ENCODE results near the gene HPDL.

The HPDL gene

GRCh38 chr1:45304311-45305081, 22.2 kb upstream of the HPDL start:
- no peak for TF ChIP-seq CTCF (IDR thresholded peaks at IDR 0.05; ENCODE audit: insufficient read depth, low read length, missing control alignments)
- ChIA-PET CTCF (interaction anchor here (0.6 to 19.3 kb wide), 17 partner anchors 8 to 573 kb away, joined by 3 to 950 read pairs (median 4); partner anchors contain the start of genes HECTD3, MUTYH, RNU5D-1 and TOE1), POLR2A (interaction anchor here (1.2 to 1.8 kb wide), 2 partner anchors 35 to 293 kb away, joined by 3 to 20 read pairs; partner anchors contain the start of genes HECTD3, TOE1 and UROD)
- DNase-seq (ENCODE audit: low read depth, low spot score), result no peak
- H3K4me3 ChIP-seq (ENCODE audit: low read depth, low read length), result peak overlapping the region; percentile 79

GRCh38 chr1:45305231-45305630, 21.5 kb upstream of the HPDL start:
- CTCF ChIA-PET, result interaction anchor here (0.8 to 19.3 kb wide), 7 partner anchors 10 to 574 kb away, joined by 3 to 950 read pairs (median 3); partner anchors contain the start of genes HECTD3, RNU5D-1, TOE1 and UROD
- TF ChIP-seq CTCF (IDR thresholded peaks at IDR 0.05; ENCODE audit: insufficient read depth, low read length, missing control alignments), result no peak
- POLR2A ChIA-PET, result interaction anchor here (0.6 to 1.2 kb wide), 2 partner anchors 34 to 187 kb away, joined by 3 read pairs; partner anchors contain the start of gene TOE1
- no peak for DNase-seq (ENCODE audit: low read depth, low spot score)
- H3K4me3 ChIP-seq (ENCODE audit: low read depth, low read length), result no peak overlapping the region

GRCh38 chr1:45306319-45306718, 20.4 kb upstream of the HPDL start:
- POLR2A ChIA-PET, result no interaction called here
- DNase-seq (ENCODE audit: low read depth, low spot score), result no peak
- CTCF ChIA-PET, result interaction anchor here (0.8 to 19.3 kb wide), 5 partner anchors 9 to 564 kb away, joined by 3 to 950 read pairs (median 6); partner anchors contain the start of genes HECTD3 and UROD
- TF ChIP-seq CTCF (IDR thresholded peaks at IDR 0.05; ENCODE audit: insufficient read depth, low read length, missing control alignments), result no peak
- no peak overlapping the region for H3K4me3 ChIP-seq (ENCODE audit: low read depth, low read length)

- DNase-seq (ENCODE audit: low read depth, low spot score), result no peak
- no peak overlapping the region for H3K4me3 ChIP-seq (ENCODE audit: low read depth, low read length)
- ChIA-PET POLR2A (no interaction called here), CTCF (interaction anchor here (2.3 to 19.3 kb wide), 3 partner anchors 8 to 291 kb away, joined by 6 to 950 read pairs (median 12); partner anchors contain the start of genes HECTD3 and UROD)
- TF ChIP-seq CTCF (IDR thresholded peaks at IDR 0.05; ENCODE audit: insufficient read depth, low read length, missing control alignments), result no peak
These were observed 19.8 kb upstream of the HPDL start for GRCh38 chr1:45306905-45307304.

- CTCF ChIA-PET, result interaction anchor here (1.2 to 2.4 kb wide), 6 partner anchors 8 to 300 kb away, joined by 3 to 12 read pairs (median 6); no protein-coding TSS in a partner anchor
- POLR2A ChIA-PET, result interaction anchor here (1.1 kb wide), 1 partner anchor 26 kb away, joined by 3 read pairs; the partner anchor contains the start of genes MUTYH and TOE1
These were observed 12.4 kb upstream of the HPDL start for GRCh38 chr1:45314266-45314665.

More at GRCh38 chr1:45314266-45314665, 12.4 kb upstream of the HPDL start:
- no peak for DNase-seq (ENCODE audit: low read depth, low spot score)
- no peak overlapping the region for H3K4me3 ChIP-seq (ENCODE audit: low read depth, low read length)
- TF ChIP-seq CTCF (IDR thresholded peaks at IDR 0.05; ENCODE audit: insufficient read depth, low read length, missing control alignments), result no peak

Measured in AG04449 (cell line).